ENCODE results near the gene ASCC1. TPM values are rescaled to one million over a fixed set of nuclear protein-coding genes. Genes with fewer than 3 reads are reported as not detected.

ASCC1 gene
- total and polyA plus RNA-seq, 2 of the 13 experiments (the other 11 are each of a cell fraction or from before 2014, with no cell fraction given), result 21.6 to 30.1 TPM

- H3K27me3 ChIP-seq (ENCODE audit: control insufficient read depth in 1 of 2, insufficient read depth in 2 of 2, low read length in 2 of 2), result no peaks in the 10 kb centered on the region
- in situ Hi-C loops (cut with HindIII; ENCODE audit: extremely low pct_ligation_motif_present, low pct_unique_long_range_greater_than_20kb) (no loop called here), intact Hi-C loops (cut with micrococcal nuclease; ENCODE audit: unreplicated experiment) (loop anchor here (10.0 kb wide), 1 partner anchor 103 kb away; no protein-coding TSS in a partner anchor)
- no peaks in the 10 kb centered on the region for H3K4me1 ChIP-seq (ENCODE audit: insufficient read depth, low read length)
- H3K4me2 ChIP-seq (ENCODE audit: low read depth, low read length), result no peak overlapping the region
- H4K20me1 ChIP-seq (ENCODE audit: insufficient read depth, low read length), result no peaks in the 10 kb centered on the region
- ATAC-seq (no peak), DNase-seq (ENCODE audit: low spot score) (no peak), FAIRE-seq (no peak)
- no peaks in the 10 kb centered on the region for H3K9me3 ChIP-seq (ENCODE audit: low read length)
- H3K36me3 ChIP-seq (replicated peaks in 1 of 2; ENCODE audit: control insufficient read depth in 1 of 2, insufficient read depth in 2 of 2, low read length in 2 of 2), result peaks cover 0 to 2% of the 10 kb centered on the region in 2 experiments; a peak in 2 of 5 replicates
- H3K4me3 ChIP-seq (replicated peaks in 1 of 3; ENCODE audit: insufficient read depth in 1 of 3, low read depth in 2 of 3, low read length in 3 of 3), result no peak overlapping the region
- no TSS peak for BruUV-seq (replicated peaks)
- no peak overlapping the region for H3K9ac ChIP-seq (ENCODE audit: insufficient read depth, low read depth, low read length)
- 100% methylated on average over 1 of the region's 1 CpG for WGBS (ENCODE audit: low lambda C conversion rate)
- H3K27ac ChIP-seq (ENCODE audit: extremely low read length, insufficient read depth, low read length), result no peak overlapping the region
- TF ChIP-seq, protein P1, sequence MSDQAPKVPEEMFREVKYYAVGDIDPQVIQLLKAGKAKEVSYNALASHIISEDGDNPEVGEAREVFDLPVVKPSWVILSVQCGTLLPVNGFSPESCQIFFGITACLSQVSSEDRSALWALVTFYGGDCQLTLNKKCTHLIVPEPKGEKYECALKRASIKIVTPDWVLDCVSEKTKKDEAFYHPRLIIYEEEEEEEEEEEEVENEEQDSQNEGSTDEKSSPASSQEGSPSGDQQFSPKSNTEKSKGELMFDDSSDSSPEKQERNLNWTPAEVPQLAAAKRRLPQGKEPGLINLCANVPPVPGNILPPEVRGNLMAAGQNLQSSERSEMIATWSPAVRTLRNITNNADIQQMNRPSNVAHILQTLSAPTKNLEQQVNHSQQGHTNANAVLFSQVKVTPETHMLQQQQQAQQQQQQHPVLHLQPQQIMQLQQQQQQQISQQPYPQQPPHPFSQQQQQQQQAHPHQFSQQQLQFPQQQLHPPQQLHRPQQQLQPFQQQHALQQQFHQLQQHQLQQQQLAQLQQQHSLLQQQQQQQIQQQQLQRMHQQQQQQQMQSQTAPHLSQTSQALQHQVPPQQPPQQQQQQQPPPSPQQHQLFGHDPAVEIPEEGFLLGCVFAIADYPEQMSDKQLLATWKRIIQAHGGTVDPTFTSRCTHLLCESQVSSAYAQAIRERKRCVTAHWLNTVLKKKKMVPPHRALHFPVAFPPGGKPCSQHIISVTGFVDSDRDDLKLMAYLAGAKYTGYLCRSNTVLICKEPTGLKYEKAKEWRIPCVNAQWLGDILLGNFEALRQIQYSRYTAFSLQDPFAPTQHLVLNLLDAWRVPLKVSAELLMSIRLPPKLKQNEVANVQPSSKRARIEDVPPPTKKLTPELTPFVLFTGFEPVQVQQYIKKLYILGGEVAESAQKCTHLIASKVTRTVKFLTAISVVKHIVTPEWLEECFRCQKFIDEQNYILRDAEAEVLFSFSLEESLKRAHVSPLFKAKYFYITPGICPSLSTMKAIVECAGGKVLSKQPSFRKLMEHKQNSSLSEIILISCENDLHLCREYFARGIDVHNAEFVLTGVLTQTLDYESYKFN (CRISPR knock-in tag; conservative IDR thresholded peaks at IDR 0.05), result no peak
- ChIA-PET CTCF (ENCODE audit: low intra/inter-chr PET ratio, low total read pairs) (no interaction called here), POLR2A (no interaction called here)
- no peaks in the 10 kb centered on the region for H3K79me2 ChIP-seq (ENCODE audit: insufficient read depth, low read length)
- H2AFZ ChIP-seq (ENCODE audit: low read length), result no peak overlapping the region
Measured at GRCh38 chr10:72121389-72121788, 94.7 kb downstream of the ASCC1 start.

DNA sequence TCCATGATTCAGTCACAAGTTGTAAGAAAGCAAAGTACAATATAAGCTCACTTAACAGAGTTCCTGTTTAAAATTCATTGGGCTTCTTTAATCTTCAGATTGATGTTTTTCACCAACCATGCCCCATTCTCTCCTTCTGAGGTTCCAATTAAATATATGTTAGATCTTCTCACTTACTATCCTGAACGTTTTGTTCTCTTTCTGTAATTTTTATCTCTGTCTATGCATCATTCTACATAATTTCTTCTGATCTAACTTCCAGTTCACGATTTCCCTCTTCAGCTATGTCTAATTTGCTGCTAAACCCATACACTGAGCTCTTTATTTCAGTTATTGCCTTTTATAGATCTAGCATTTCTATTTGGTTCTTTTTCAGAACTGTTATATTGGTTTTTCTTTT, 99.7 kb downstream of the ASCC1 start:
- in situ Hi-C loops (cut with HindIII; ENCODE audit: extremely low pct_ligation_motif_present, low pct_unique_long_range_greater_than_20kb), result no loop called here

More for the DNA sequence above, 99.7 kb downstream of the ASCC1 start:
- Histone ChIP-seq H3K4me3 (replicated peaks in 1 of 3; ENCODE audit: insufficient read depth in 1 of 3, low read depth in 2 of 3, low read length in 3 of 3) (no peak overlapping the region), H2AFZ (ENCODE audit: low read length) (no peak overlapping the region), H3K79me2 (ENCODE audit: insufficient read depth, low read length) (no peaks in the 10 kb centered on the region), H3K4me1 (ENCODE audit: insufficient read depth, low read length) (no peaks in the 10 kb centered on the region), H3K27ac (ENCODE audit: extremely low read length, insufficient read depth, low read length) (no peak overlapping the region), H3K27me3 (ENCODE audit: control insufficient read depth in 1 of 2, insufficient read depth in 2 of 2, low read length in 2 of 2) (no peaks in the 10 kb centered on the region), H3K9me3 (ENCODE audit: low read length) (no peaks in the 10 kb centered on the region), H3K4me2 (ENCODE audit: low read depth, low read length) (no peak overlapping the region), H3K9ac (ENCODE audit: insufficient read depth, low read depth, low read length) (no peak overlapping the region), H3K36me3 (replicated peaks in 1 of 2; ENCODE audit: control insufficient read depth in 1 of 2, insufficient read depth in 2 of 2, low read length in 2 of 2) (peaks cover 0 to 2% of the 10 kb centered on the region in 2 experiments; a peak in 1 of 5 replicates), H4K20me1 (ENCODE audit: insufficient read depth, low read length) (no peaks in the 10 kb centered on the region)
- POLR2A ChIA-PET, result no interaction called here
- intact Hi-C loops (cut with micrococcal nuclease; ENCODE audit: unreplicated experiment), result no loop called here
- ATAC-seq (no peak), DNase-seq (ENCODE audit: low spot score) (no peak), FAIRE-seq (no peak)
- CTCF ChIA-PET (ENCODE audit: low intra/inter-chr PET ratio, low total read pairs), result no interaction called here
- BruUV-seq (replicated peaks), result no TSS peak
- TF ChIP-seq ZFP82 (CRISPR knock-in tag; IDR thresholded peaks at IDR 0.05; ENCODE audit: borderline replicate concordance), result 0 out of 2 replicates have a peak, but pooled peaks have one; percentile 28
- TF ChIP-seq RBM22 (optimal IDR thresholded peaks at IDR 0.05; ENCODE audit: low read length), result no peak
- WGBS (ENCODE audit: low lambda C conversion rate), result 91% methylated on average over 2 of the region's 2 CpGs

All from HepG2 (cell line).